ENCODE measurements around the gene ADAMTS17.

DNA sequence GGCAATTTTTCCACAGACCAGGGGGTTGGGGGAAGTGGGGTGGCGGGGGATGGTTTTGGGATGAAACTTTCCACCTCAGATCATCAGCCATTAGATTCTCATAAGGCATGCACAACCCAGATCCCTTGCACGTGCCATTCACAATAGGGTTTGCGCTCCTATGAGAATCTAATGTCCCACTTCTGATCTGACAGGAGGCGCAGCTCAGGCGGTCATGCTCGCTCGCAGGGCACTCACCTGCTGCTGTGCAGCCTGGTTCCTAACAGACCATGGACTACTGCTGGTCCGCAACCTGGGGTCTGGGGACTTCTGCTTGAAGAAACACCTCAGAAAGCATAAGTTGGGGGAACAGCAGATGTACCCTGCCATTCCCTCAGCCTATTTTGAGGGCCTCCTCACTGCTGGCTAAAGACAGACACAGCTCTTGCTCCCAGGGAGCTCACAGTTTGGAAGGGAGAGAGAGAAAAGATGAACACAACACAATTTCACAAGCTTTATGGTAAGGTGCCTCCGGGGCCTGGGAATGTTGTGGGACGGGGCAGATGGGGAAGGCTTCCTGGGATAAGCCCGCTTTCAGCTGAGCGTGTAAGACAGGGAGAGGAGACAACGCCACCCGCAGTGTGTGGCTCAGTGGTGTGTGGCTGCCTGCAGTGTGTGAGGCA, 285.2 kb downstream of the ADAMTS17 start:
- TF ChIP-seq, protein P1, sequence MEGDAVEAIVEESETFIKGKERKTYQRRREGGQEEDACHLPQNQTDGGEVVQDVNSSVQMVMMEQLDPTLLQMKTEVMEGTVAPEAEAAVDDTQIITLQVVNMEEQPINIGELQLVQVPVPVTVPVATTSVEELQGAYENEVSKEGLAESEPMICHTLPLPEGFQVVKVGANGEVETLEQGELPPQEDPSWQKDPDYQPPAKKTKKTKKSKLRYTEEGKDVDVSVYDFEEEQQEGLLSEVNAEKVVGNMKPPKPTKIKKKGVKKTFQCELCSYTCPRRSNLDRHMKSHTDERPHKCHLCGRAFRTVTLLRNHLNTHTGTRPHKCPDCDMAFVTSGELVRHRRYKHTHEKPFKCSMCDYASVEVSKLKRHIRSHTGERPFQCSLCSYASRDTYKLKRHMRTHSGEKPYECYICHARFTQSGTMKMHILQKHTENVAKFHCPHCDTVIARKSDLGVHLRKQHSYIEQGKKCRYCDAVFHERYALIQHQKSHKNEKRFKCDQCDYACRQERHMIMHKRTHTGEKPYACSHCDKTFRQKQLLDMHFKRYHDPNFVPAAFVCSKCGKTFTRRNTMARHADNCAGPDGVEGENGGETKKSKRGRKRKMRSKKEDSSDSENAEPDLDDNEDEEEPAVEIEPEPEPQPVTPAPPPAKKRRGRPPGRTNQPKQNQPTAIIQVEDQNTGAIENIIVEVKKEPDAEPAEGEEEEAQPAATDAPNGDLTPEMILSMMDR (IDR thresholded peaks at IDR 0.05) = no peak
- TF ChIP-seq SOX15 (CRISPR knock-in tag; IDR thresholded peaks at IDR 0.05) = no peak
- TF ChIP-seq, protein P2, sequence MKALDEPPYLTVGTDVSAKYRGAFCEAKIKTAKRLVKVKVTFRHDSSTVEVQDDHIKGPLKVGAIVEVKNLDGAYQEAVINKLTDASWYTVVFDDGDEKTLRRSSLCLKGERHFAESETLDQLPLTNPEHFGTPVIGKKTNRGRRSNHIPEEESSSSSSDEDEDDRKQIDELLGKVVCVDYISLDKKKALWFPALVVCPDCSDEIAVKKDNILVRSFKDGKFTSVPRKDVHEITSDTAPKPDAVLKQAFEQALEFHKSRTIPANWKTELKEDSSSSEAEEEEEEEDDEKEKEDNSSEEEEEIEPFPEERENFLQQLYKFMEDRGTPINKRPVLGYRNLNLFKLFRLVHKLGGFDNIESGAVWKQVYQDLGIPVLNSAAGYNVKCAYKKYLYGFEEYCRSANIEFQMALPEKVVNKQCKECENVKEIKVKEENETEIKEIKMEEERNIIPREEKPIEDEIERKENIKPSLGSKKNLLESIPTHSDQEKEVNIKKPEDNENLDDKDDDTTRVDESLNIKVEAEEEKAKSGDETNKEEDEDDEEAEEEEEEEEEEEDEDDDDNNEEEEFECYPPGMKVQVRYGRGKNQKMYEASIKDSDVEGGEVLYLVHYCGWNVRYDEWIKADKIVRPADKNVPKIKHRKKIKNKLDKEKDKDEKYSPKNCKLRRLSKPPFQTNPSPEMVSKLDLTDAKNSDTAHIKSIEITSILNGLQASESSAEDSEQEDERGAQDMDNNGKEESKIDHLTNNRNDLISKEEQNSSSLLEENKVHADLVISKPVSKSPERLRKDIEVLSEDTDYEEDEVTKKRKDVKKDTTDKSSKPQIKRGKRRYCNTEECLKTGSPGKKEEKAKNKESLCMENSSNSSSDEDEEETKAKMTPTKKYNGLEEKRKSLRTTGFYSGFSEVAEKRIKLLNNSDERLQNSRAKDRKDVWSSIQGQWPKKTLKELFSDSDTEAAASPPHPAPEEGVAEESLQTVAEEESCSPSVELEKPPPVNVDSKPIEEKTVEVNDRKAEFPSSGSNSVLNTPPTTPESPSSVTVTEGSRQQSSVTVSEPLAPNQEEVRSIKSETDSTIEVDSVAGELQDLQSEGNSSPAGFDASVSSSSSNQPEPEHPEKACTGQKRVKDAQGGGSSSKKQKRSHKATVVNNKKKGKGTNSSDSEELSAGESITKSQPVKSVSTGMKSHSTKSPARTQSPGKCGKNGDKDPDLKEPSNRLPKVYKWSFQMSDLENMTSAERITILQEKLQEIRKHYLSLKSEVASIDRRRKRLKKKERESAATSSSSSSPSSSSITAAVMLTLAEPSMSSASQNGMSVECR (CRISPR knock-in tag; IDR thresholded peaks at IDR 0.05; ENCODE audit: borderline replicate concordance) = no peak
